ENCODE results near the gene RALB.

DNA sequence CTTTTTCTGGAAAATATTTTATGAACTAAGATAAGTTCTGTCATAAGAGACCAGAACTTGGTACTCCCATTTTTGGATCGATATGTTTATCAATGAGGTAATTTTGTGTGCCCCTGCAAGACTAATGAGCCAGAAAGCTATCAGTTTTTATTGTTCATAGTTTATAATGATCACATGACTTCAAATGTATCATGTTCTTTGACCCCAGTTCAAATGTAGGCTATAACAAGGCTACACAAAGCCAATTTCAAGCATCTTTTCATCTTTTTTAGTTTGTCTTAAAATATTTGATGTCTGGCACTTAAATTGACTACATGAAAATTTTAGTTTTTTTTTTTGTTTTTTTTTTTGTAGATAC, 35.3 kb downstream of the RALB start:
- TF ChIP-seq, protein P1, sequence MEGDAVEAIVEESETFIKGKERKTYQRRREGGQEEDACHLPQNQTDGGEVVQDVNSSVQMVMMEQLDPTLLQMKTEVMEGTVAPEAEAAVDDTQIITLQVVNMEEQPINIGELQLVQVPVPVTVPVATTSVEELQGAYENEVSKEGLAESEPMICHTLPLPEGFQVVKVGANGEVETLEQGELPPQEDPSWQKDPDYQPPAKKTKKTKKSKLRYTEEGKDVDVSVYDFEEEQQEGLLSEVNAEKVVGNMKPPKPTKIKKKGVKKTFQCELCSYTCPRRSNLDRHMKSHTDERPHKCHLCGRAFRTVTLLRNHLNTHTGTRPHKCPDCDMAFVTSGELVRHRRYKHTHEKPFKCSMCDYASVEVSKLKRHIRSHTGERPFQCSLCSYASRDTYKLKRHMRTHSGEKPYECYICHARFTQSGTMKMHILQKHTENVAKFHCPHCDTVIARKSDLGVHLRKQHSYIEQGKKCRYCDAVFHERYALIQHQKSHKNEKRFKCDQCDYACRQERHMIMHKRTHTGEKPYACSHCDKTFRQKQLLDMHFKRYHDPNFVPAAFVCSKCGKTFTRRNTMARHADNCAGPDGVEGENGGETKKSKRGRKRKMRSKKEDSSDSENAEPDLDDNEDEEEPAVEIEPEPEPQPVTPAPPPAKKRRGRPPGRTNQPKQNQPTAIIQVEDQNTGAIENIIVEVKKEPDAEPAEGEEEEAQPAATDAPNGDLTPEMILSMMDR (conservative IDR thresholded peaks at IDR 0.05; ENCODE audit: low read depth, low read length): no peak
- no peak for TF ChIP-seq FOS (IDR thresholded peaks at IDR 0.05; ENCODE audit: low read depth, low read length)
- TF ChIP-seq, protein P2, sequence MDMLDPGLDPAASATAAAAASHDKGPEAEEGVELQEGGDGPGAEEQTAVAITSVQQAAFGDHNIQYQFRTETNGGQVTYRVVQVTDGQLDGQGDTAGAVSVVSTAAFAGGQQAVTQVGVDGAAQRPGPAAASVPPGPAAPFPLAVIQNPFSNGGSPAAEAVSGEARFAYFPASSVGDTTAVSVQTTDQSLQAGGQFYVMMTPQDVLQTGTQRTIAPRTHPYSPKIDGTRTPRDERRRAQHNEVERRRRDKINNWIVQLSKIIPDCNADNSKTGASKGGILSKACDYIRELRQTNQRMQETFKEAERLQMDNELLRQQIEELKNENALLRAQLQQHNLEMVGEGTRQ (IDR thresholded peaks at IDR 0.05; ENCODE audit: low read depth, low read length): no peak
- TF ChIP-seq POLR2A (IDR thresholded peaks at IDR 0.05; ENCODE audit: low read depth, low read length): no peak
- TF ChIP-seq CEBPB (IDR thresholded peaks at IDR 0.05; ENCODE audit: low read depth, low read length): no peak
- no peak for TF ChIP-seq RAD21 (IDR thresholded peaks at IDR 0.05; ENCODE audit: low read length)
- TF ChIP-seq MAFK (IDR thresholded peaks at IDR 0.05; ENCODE audit: low read depth, low read length): no peak
- no peak for TF ChIP-seq ELK1 (IDR thresholded peaks at IDR 0.05; ENCODE audit: borderline replicate concordance, low read depth, low read length)
- no peak for TF ChIP-seq SMC3 (IDR thresholded peaks at IDR 0.05; ENCODE audit: low read depth, low read length)
